Ishikawa (cell line): ENCODE measurements around the gene BMP4.

Source experiments
- EGR1 ChIP-seq: IDR thresholded peaks from 2 replicates; pipeline ENCODE4 v1.6.1; 2012
- TEAD4 ChIP-seq: IDR thresholded peaks from 2 replicates; pipeline ENCODE4 v1.6.1; 2012
- USF1 ChIP-seq: IDR thresholded peaks from 2 replicates; pipeline ENCODE4 v1.6.1; 2012

GRCh38 chr14:53978194-53978593, 21.6 kb upstream of the BMP4 start:
- TF ChIP-seq TEAD4 (no peak), EGR1 (no peak), USF1 (no peak)
